Measurements from ENCODE around the gene LITAF. TPM values are rescaled to one million over a fixed set of nuclear protein-coding genes. Genes with fewer than 3 reads are reported as not detected.

The LITAF gene
- polyA plus RNA-seq, 1 donor (not counting 4 experiments of a cell fraction or from before 2014, with no cell fraction given): 85.4 TPM

- DNase-seq (ENCODE audit: low read depth, low spot score): no peak
- H3K4me1 ChIP-seq (ENCODE audit: control insufficient read depth, extremely low read depth, insufficient read depth, low read length): peaks cover 20% of the 10 kb centered on the region
These were observed 37.5 kb upstream of the LITAF start for GRCh38 chr16:11624205-11624604.

GRCh38 chr16:11621920-11622651 lies 35.4 kb upstream of the LITAF start:
- Histone ChIP-seq H3K4me2 (ENCODE audit: control insufficient read depth, extremely low read depth, insufficient read depth, low read depth, low read length) (no peak overlapping the region), H3K27me3 (ENCODE audit: control insufficient read depth, extremely low read depth, insufficient read depth, low read length) (no peaks in the 10 kb centered on the region), H3K4me1 (ENCODE audit: control insufficient read depth, extremely low read depth, insufficient read depth, low read length) (peaks cover 3% of the 10 kb centered on the region), H3K36me3 (ENCODE audit: control insufficient read depth in 2 of 2, extremely low read depth in 1 of 2, insufficient read depth in 2 of 2, low read length in 2 of 2) (no peaks in the 10 kb centered on the region), H3K9ac (ENCODE audit: control insufficient read depth, extremely low read depth, insufficient read depth, low read length) (no peak overlapping the region), H3K27ac (ENCODE audit: control insufficient read depth, insufficient read depth, low read length) (no peak overlapping the region), H3K9me3 (ENCODE audit: control insufficient read depth, low read depth, low read length) (no peaks in the 10 kb centered on the region), H3K4me3 (ENCODE audit: control insufficient read depth in 2 of 3, extremely low read depth in 1 of 3, insufficient read depth in 2 of 3, low read depth in 1 of 3, low read length in 3 of 3) (no peak overlapping the region), H3K9me1 (ENCODE audit: control insufficient read depth, extremely low read depth, insufficient read depth, low read length) (no peaks in the 10 kb centered on the region), H3K79me2 (ENCODE audit: control insufficient read depth, insufficient read depth, low read length) (no peaks in the 10 kb centered on the region), H2AFZ (ENCODE audit: control insufficient read depth, low read length) (no peak overlapping the region), H4K20me1 (ENCODE audit: control insufficient read depth, extremely low read depth, insufficient read depth, low read length) (no peaks in the 10 kb centered on the region)
- DNase-seq (ENCODE audit: low read depth, low spot score) (no peak), FAIRE-seq (no peak)
- dilution Hi-C loops (cut with MboI; ENCODE audit: extremely low pct_ligation_motif_present, low sequenced_read_pairs): no loop called here
- TF ChIP-seq EZH2 (IDR thresholded peaks at IDR 0.05; ENCODE audit: low read length): no peak
- TF ChIP-seq CTCF (optimal IDR thresholded peaks at IDR 0.05 in 1 of 3, IDR thresholded peaks at IDR 0.05 in 1 of 3, conservative IDR thresholded peaks at IDR 0.05 in 1 of 3; ENCODE audit: extremely low read depth in 1 of 3, insufficient read depth in 2 of 3, low read length in 3 of 3): no peak

More at GRCh38 chr16:11624205-11624604, 37.5 kb upstream of the LITAF start:
- Histone ChIP-seq H3K27ac (ENCODE audit: control insufficient read depth, insufficient read depth, low read length) (no peak overlapping the region), H3K79me2 (ENCODE audit: control insufficient read depth, insufficient read depth, low read length) (no peaks in the 10 kb centered on the region), H4K20me1 (ENCODE audit: control insufficient read depth, extremely low read depth, insufficient read depth, low read length) (no peaks in the 10 kb centered on the region), H3K9me3 (ENCODE audit: control insufficient read depth, low read depth, low read length) (no peaks in the 10 kb centered on the region), H3K4me3 (ENCODE audit: control insufficient read depth in 2 of 3, extremely low read depth in 1 of 3, insufficient read depth in 2 of 3, low read depth in 1 of 3, low read length in 3 of 3) (no peak overlapping the region), H3K9ac (ENCODE audit: control insufficient read depth, extremely low read depth, insufficient read depth, low read length) (no peak overlapping the region), H3K4me2 (ENCODE audit: control insufficient read depth, extremely low read depth, insufficient read depth, low read depth, low read length) (no peak overlapping the region), H3K9me1 (ENCODE audit: control insufficient read depth, extremely low read depth, insufficient read depth, low read length) (no peaks in the 10 kb centered on the region), H2AFZ (ENCODE audit: control insufficient read depth, low read length) (no peak overlapping the region), H3K36me3 (ENCODE audit: control insufficient read depth in 2 of 2, extremely low read depth in 1 of 2, insufficient read depth in 2 of 2, low read length in 2 of 2) (no peaks in the 10 kb centered on the region), H3K27me3 (ENCODE audit: control insufficient read depth, extremely low read depth, insufficient read depth, low read length) (no peaks in the 10 kb centered on the region)
- dilution Hi-C loops (cut with MboI; ENCODE audit: extremely low pct_ligation_motif_present, low sequenced_read_pairs): no loop called here
- no peak for FAIRE-seq
- TF ChIP-seq EZH2 (IDR thresholded peaks at IDR 0.05; ENCODE audit: low read length): no peak
- TF ChIP-seq CTCF (optimal IDR thresholded peaks at IDR 0.05 in 1 of 3, IDR thresholded peaks at IDR 0.05 in 1 of 3, conservative IDR thresholded peaks at IDR 0.05 in 1 of 3; ENCODE audit: extremely low read depth in 1 of 3, insufficient read depth in 2 of 3, low read length in 3 of 3): no peak

Data from keratinocyte (primary cell).